ENCODE data around the gene ACAD10.

GRCh38 chr12:111803038-111803626, 117.3 kb downstream of the ACAD10 start:
- TF ChIP-seq TAF1 (IDR thresholded peaks at IDR 0.05; ENCODE audit: borderline replicate concordance, insufficient read depth, low read length) (no peak), POLR2AphosphoS5 (IDR thresholded peaks at IDR 0.05; ENCODE audit: low read depth, low read length) (no peak)
- TF ChIP-seq, protein P1, sequence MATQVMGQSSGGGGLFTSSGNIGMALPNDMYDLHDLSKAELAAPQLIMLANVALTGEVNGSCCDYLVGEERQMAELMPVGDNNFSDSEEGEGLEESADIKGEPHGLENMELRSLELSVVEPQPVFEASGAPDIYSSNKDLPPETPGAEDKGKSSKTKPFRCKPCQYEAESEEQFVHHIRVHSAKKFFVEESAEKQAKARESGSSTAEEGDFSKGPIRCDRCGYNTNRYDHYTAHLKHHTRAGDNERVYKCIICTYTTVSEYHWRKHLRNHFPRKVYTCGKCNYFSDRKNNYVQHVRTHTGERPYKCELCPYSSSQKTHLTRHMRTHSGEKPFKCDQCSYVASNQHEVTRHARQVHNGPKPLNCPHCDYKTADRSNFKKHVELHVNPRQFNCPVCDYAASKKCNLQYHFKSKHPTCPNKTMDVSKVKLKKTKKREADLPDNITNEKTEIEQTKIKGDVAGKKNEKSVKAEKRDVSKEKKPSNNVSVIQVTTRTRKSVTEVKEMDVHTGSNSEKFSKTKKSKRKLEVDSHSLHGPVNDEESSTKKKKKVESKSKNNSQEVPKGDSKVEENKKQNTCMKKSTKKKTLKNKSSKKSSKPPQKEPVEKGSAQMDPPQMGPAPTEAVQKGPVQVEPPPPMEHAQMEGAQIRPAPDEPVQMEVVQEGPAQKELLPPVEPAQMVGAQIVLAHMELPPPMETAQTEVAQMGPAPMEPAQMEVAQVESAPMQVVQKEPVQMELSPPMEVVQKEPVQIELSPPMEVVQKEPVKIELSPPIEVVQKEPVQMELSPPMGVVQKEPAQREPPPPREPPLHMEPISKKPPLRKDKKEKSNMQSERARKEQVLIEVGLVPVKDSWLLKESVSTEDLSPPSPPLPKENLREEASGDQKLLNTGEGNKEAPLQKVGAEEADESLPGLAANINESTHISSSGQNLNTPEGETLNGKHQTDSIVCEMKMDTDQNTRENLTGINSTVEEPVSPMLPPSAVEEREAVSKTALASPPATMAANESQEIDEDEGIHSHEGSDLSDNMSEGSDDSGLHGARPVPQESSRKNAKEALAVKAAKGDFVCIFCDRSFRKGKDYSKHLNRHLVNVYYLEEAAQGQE (IDR thresholded peaks at IDR 0.05; ENCODE audit: insufficient read depth in 1 of 2, low read depth in 2 of 2, low read length in 2 of 2), result no peak

Measured in PFSK-1 (cell line).